Coronary artery (tissue), 2 donors: Measurements from ENCODE around the gene PIGBOS1.
A peak's percentile ranks its signal among the peaks of the same experiment; 100 is the strongest.
"Not testable (repeated sequence)": the region's sequence is repeated elsewhere in the genome, so short reads cannot be mapped to it uniquely, and the experiment has no call there.

Experiments used
- DNase-seq: peaks from one replicate; pipeline ENCODE4 v3.0.0-alpha.2; 2017; ENCODE audit warnings: low spot score
- H3K27ac ChIP-seq, 2 donors: fragments of 200-600 bp; sonication (generic); one replicate each; pipeline ENCODE4 v1.5.1; 2016 to 2019
- H3K4me3 ChIP-seq: fragments of 200-600 bp; sonication (generic); 2 replicates; pipeline ENCODE4 v1.5.1; 2016; ENCODE audit warnings: mild to moderate bottlenecking, moderate library complexity
- CTCF ChIP-seq: fragments of 200-600 bp; sonication (generic); IDR thresholded peaks from one replicate; pipeline ENCODE4 v1.5.1; 2019; ENCODE audit warnings: antibody characterized with exemption

Gene PIGBOS1

GRCh38 chr15:55284426-55284825 lies 34.5 kb downstream of the PIGBOS1 start:
- Histone ChIP-seq H3K4me3 (no peak overlapping the region), H3K27ac (no peak overlapping the region)
- TF ChIP-seq CTCF: no peak
- no peak for DNase-seq

GRCh38 chr15:55283379-55284147 lies 35.4 kb downstream of the PIGBOS1 start:
- no peak for TF ChIP-seq CTCF
- Histone ChIP-seq H3K4me3 (no peak overlapping the region), H3K27ac (no peak overlapping the region)
- no peak for DNase-seq

GRCh38 chr15:55282284-55282833 lies 36.6 kb downstream of the PIGBOS1 start:
- DNase-seq: no peak

GRCh38 chr15:55281517-55282228 lies 37.2 kb downstream of the PIGBOS1 start:
- Histone ChIP-seq H3K4me3 (no peak overlapping the region), H3K27ac (peak overlapping the region in 1 of 2 donors; percentile 52)
- no peak for TF ChIP-seq CTCF
- DNase-seq: no peak

More at GRCh38 chr15:55282284-55282833, 36.6 kb downstream of the PIGBOS1 start:
- TF ChIP-seq CTCF: no peak
- Histone ChIP-seq H3K27ac (peak overlapping the region in 1 of 2 donors; percentile 52), H3K4me3 (peak overlapping the region; percentile 18)

- not testable (repeated sequence) for DNase-seq, H3K27ac ChIP-seq, H3K4me3 ChIP-seq
These were observed 38.3 kb downstream of the PIGBOS1 start for GRCh38 chr15:55280589-55280988.

- Histone ChIP-seq H3K4me3 (no peak overlapping the region), H3K27ac (no peak overlapping the region)
- no peak for TF ChIP-seq CTCF
- DNase-seq: no peak
These were observed 39.1 kb downstream of the PIGBOS1 start for GRCh38 chr15:55279746-55280351.

- DNase-seq: no peak
- no peak for TF ChIP-seq CTCF
- Histone ChIP-seq H3K4me3 (no peak overlapping the region), H3K27ac (no peak overlapping the region)
These were observed 39.7 kb downstream of the PIGBOS1 start for GRCh38 chr15:55279100-55279745.
